Keratinocyte (primary cell): ENCODE measurements around the gene CFAP69. TPM values are rescaled to one million over a fixed set of nuclear protein-coding genes. Genes with fewer than 3 reads are reported as not detected.

Source experiments
- DNase-seq: peaks from one replicate; pipeline ENCODE4 v3.0.0-alpha.2; 2011; ENCODE audit warnings: low read depth, missing footprints, low spot score
- FAIRE-seq: peaks from 2 replicates; lab custom pipeline; 2011; peaks lifted over from hg19 to GRCh38; lab: Jason Lieb, UNC
- H2AFZ ChIP-seq: 2 replicates; pipeline ENCODE4 v1.6.0; 2012; ENCODE audit warnings: low read length, control low read depth, inconsistent platforms; ENCODE audit not compliant: control insufficient read depth
- H3K27ac ChIP-seq: 2 replicates; pipeline ENCODE4 v1.5.1; 2011; ENCODE audit warnings: low read length; ENCODE audit not compliant: control insufficient read depth, insufficient read depth
- H3K27me3 ChIP-seq: 3 replicates; pipeline ENCODE4 v1.6.0; 2011; ENCODE audit warnings: low read length; ENCODE audit not compliant: control insufficient read depth, insufficient read depth; ENCODE audit errors: extremely low read depth
- H3K36me3 ChIP-seq, 2 experiments: 2 replicates in 1 of 2; 3 replicates in 1 of 2; pipeline ENCODE4 v1.5.1; 2011; ENCODE audit warnings: low read length in 2 of 2, mild to moderate bottlenecking in 1 of 2; ENCODE audit not compliant: control insufficient read depth in 2 of 2, insufficient read depth in 2 of 2; ENCODE audit errors: extremely low read depth in 1 of 2
- H3K4me1 ChIP-seq: 3 replicates; pipeline ENCODE4 v1.5.1; 2011; ENCODE audit warnings: low read length; ENCODE audit not compliant: control insufficient read depth, insufficient read depth; ENCODE audit errors: extremely low read depth
- H3K4me2 ChIP-seq: 3 replicates; pipeline ENCODE4 v1.6.0; 2011; ENCODE audit warnings: low read depth, low read length; ENCODE audit not compliant: control insufficient read depth, insufficient read depth; ENCODE audit errors: extremely low read depth
- H3K4me3 ChIP-seq, 3 experiments: fragments of 200-600 bp in 1 of 3; sonication (generic) in 1 of 3; 2 replicates in 2 of 3; 3 replicates in 1 of 3; pipeline ENCODE4 v1.5.1; 2011 to 2016; ENCODE audit warnings: low read length in 3 of 3, mild to moderate bottlenecking in 3 of 3, control low read depth in 2 of 3, inconsistent platforms in 1 of 3, low read depth in 1 of 3, mixed read lengths in 1 of 3, mixed run types in 1 of 3, moderate library complexity in 1 of 3; ENCODE audit not compliant: control insufficient read depth in 2 of 3, insufficient read depth in 2 of 3; ENCODE audit errors: extremely low read depth in 1 of 3
- H3K79me2 ChIP-seq: 2 replicates; pipeline ENCODE4 v1.6.0; 2012; ENCODE audit warnings: low read length; ENCODE audit not compliant: control insufficient read depth, insufficient read depth
- H3K9ac ChIP-seq: 3 replicates; pipeline ENCODE4 v1.6.0; 2011; ENCODE audit warnings: low read length; ENCODE audit not compliant: control insufficient read depth, insufficient read depth; ENCODE audit errors: extremely low read depth
- H3K9me1 ChIP-seq: 3 replicates; pipeline ENCODE4 v1.6.0; 2011; ENCODE audit warnings: low read length; ENCODE audit not compliant: control insufficient read depth, insufficient read depth; ENCODE audit errors: extremely low read depth
- H3K9me3 ChIP-seq: 2 replicates; pipeline ENCODE4 v1.5.1; 2012; ENCODE audit warnings: low read depth, low read length; ENCODE audit not compliant: control insufficient read depth
- H4K20me1 ChIP-seq: 3 replicates; pipeline ENCODE4 v1.6.0; 2011; ENCODE audit warnings: low read length; ENCODE audit not compliant: control insufficient read depth, insufficient read depth; ENCODE audit errors: extremely low read depth
- EZH2 ChIP-seq: IDR thresholded peaks from one replicate; pipeline ENCODE4 v1.6.1; 2012; ENCODE audit warnings: inconsistent platforms, mild to moderate bottlenecking, low read length, moderate library complexity
- dilution Hi-C: fragments of 300-500 bp; cut with MboI; formaldehyde crosslinking; loops from one replicate; pipeline ENCODE4 v1.7.0; 2020; ENCODE audit warnings: low sequenced_read_pairs; ENCODE audit not compliant: extremely low pct_ligation_motif_present
- polyA plus RNA-seq, 5 experiments: library from polyadenylated mRNA; depleted of rRNA in 3 of 5; stranded (reverse) in 3 of 5; stranded (forward) in 1 of 5; unstranded in 1 of 5; fragments of >200 nt; gene quantifications; 1 replicate in 1 of 5; 2 replicates in 3 of 5; 3 replicates in 1 of 5; pipeline versions ENCODE4 v1.2.1 to v1.2.3, GENCODE V29; 2011 to 2012; ENCODE audit warnings: missing spikeins in 2 of 5, low read depth in 1 of 5, low replicate concordance in 1 of 5
- TF ChIP-seq, protein P1 (sequence below), 3 experiments: IDR thresholded peaks in 1 of 3; conservative IDR thresholded peaks in 1 of 3; optimal IDR thresholded peaks in 1 of 3; 2 replicates in 2 of 3; 3 replicates in 1 of 3; pipeline versions ENCODE3 to v1.5.1; 2011; ENCODE audit warnings: low read length in 3 of 3, mild to moderate bottlenecking in 3 of 3, moderate library complexity in 2 of 3, control low read depth in 1 of 3, inconsistent platforms in 1 of 3; ENCODE audit not compliant: insufficient read depth in 2 of 3; ENCODE audit errors: extremely low read depth in 1 of 3

CFAP69 gene
- polyA plus RNA-seq, 1 donor (not counting 4 experiments of a cell fraction or from before 2014, with no cell fraction given): 1.6 TPM

DNA sequence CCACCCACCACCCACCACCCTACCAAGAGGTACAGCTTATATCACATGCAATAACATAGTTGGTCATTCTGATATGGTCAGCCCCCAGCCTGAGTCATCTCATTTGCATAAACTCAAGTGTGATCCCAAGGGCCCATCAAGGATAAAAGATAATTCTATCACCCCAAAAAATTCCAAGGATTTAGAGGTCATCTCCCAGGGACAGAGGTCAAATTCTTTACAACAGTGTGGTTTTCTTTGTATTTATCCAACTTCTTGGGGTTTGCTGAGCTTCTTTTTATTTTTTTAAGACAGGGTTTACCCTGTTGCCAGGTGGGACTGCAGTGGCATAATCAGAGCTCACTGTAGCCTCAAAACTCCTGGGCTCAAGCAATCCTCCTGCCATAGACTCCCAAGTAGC, 92.1 kb downstream of the CFAP69 start:
- FAIRE-seq: no peak
- dilution Hi-C loops: no loop called here

DNA sequence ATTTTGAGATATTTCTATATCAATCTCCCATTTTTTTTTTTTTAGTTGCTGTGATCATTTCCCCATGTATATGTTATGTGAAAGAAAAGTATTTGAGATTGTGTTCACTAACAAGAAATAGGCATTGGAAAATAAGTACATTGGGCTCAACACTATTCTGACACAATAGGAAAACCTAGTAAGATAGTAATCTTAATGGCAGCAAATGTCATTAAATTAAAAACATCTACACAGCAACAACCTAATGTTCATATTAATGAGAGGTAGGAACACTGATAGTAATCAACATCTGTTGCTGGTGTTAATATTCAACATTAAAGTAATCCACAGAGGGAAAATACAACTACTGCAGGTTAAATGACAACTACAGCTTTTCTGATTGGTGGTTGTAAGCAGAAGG, 100.0 kb downstream of the CFAP69 start:
- Histone ChIP-seq H2AFZ (peak overlapping the region; percentile 74), H3K4me1 (peaks cover 6% of the 10 kb centered on the region), H3K36me3 (peaks cover 0 to 3% of the 10 kb centered on the region in 2 experiments), H3K79me2 (peaks cover 34% of the 10 kb centered on the region), H3K9ac (no peak overlapping the region), H3K27me3 (no peaks in the 10 kb centered on the region), H3K4me2 (no peak overlapping the region), H3K9me3 (no peaks in the 10 kb centered on the region), H3K9me1 (no peaks in the 10 kb centered on the region), H3K27ac (no peak overlapping the region), H4K20me1 (no peaks in the 10 kb centered on the region), H3K4me3 (no peak overlapping the region)
- dilution Hi-C loops: no loop called here
- no peak for TF ChIP-seq EZH2
- TF ChIP-seq, protein P1, sequence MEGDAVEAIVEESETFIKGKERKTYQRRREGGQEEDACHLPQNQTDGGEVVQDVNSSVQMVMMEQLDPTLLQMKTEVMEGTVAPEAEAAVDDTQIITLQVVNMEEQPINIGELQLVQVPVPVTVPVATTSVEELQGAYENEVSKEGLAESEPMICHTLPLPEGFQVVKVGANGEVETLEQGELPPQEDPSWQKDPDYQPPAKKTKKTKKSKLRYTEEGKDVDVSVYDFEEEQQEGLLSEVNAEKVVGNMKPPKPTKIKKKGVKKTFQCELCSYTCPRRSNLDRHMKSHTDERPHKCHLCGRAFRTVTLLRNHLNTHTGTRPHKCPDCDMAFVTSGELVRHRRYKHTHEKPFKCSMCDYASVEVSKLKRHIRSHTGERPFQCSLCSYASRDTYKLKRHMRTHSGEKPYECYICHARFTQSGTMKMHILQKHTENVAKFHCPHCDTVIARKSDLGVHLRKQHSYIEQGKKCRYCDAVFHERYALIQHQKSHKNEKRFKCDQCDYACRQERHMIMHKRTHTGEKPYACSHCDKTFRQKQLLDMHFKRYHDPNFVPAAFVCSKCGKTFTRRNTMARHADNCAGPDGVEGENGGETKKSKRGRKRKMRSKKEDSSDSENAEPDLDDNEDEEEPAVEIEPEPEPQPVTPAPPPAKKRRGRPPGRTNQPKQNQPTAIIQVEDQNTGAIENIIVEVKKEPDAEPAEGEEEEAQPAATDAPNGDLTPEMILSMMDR (optimal IDR thresholded peaks at IDR 0.05 in 1 of 3, IDR thresholded peaks at IDR 0.05 in 1 of 3, conservative IDR thresholded peaks at IDR 0.05 in 1 of 3; ENCODE audit: extremely low read depth in 1 of 3, insufficient read depth in 2 of 3, low read length in 3 of 3): no peak
- FAIRE-seq: no peak
- DNase-seq: no peak

More for the DNA sequence above, 92.1 kb downstream of the CFAP69 start:
- no peaks in the 10 kb centered on the region for H3K27me3 ChIP-seq
- no peak overlapping the region for H3K4me3 ChIP-seq
- no peak overlapping the region for H3K9ac ChIP-seq
- H3K79me2 ChIP-seq: no peaks in the 10 kb centered on the region
- H4K20me1 ChIP-seq: no peaks in the 10 kb centered on the region
- H3K4me1 ChIP-seq: no peaks in the 10 kb centered on the region
- TF ChIP-seq, protein P1 (optimal IDR thresholded peaks at IDR 0.05 in 1 of 3, IDR thresholded peaks at IDR 0.05 in 1 of 3, conservative IDR thresholded peaks at IDR 0.05 in 1 of 3; ENCODE audit: extremely low read depth in 1 of 3, insufficient read depth in 2 of 3, low read length in 3 of 3): no peak
- no peak for TF ChIP-seq EZH2
- no peak overlapping the region for H2AFZ ChIP-seq
- H3K9me3 ChIP-seq: no peaks in the 10 kb centered on the region
- no peak overlapping the region for H3K27ac ChIP-seq
- no peak for DNase-seq
- no peaks in the 10 kb centered on the region for H3K36me3 ChIP-seq
- no peaks in the 10 kb centered on the region for H3K9me1 ChIP-seq
- H3K4me2 ChIP-seq: no peak overlapping the region
